ENCODE data around the gene COCH. TPM values are rescaled to one million over a fixed set of nuclear protein-coding genes. Genes with fewer than 3 reads are reported as not detected.

The COCH gene
- total RNA-seq, 1 donor from 2014 or later = 0.60 TPM

- Histone ChIP-seq H3K36me3 (no peaks in the 10 kb centered on the region), H3K27me3 (ENCODE audit: low read depth) (peaks cover 75% of the 10 kb centered on the region), H3K9me3 (replicated peaks) (no peaks in the 10 kb centered on the region), H3K27ac (replicated peaks) (no peak overlapping the region), H3K4me3 (no peak overlapping the region), H3K4me1 (peaks cover 19% of the 10 kb centered on the region)
- intact Hi-C loops (cut with micrococcal nuclease) = no loop called here
- TF ChIP-seq CTCF (IDR thresholded peaks at IDR 0.05; ENCODE audit: borderline replicate concordance) = no peak
- DNase-seq = no peak
Measured at GRCh38 chr14:30875788-30876053, 1.4 kb downstream of the COCH start.

GRCh38 chr14:30876692-30877091 is 2.3 kb downstream of the COCH start:
- no peak overlapping the region for H3K27ac ChIP-seq (replicated peaks)
- H3K36me3 ChIP-seq = no peaks in the 10 kb centered on the region
- peaks cover 65% of the 10 kb centered on the region for H3K27me3 ChIP-seq (ENCODE audit: low read depth)
- intact Hi-C loops (cut with micrococcal nuclease) = no loop called here
- TF ChIP-seq CTCF (IDR thresholded peaks at IDR 0.05; ENCODE audit: borderline replicate concordance) = no peak
- no peak overlapping the region for H3K4me3 ChIP-seq
- H3K9me3 ChIP-seq (replicated peaks) = no peaks in the 10 kb centered on the region
- no peak for DNase-seq
- peaks cover 19% of the 10 kb centered on the region for H3K4me1 ChIP-seq

- H3K27ac ChIP-seq (replicated peaks) = no peak overlapping the region
- no peak for TF ChIP-seq CTCF (IDR thresholded peaks at IDR 0.05; ENCODE audit: borderline replicate concordance)
- intact Hi-C loops (cut with micrococcal nuclease) = no loop called here
- no peak for DNase-seq
- H3K27me3 ChIP-seq (ENCODE audit: low read depth) = peaks cover 10% of the 10 kb centered on the region
- no peaks in the 10 kb centered on the region for H3K36me3 ChIP-seq
- H3K4me1 ChIP-seq = no peaks in the 10 kb centered on the region
- H3K9me3 ChIP-seq (replicated peaks) = no peaks in the 10 kb centered on the region
- no peak overlapping the region for H3K4me3 ChIP-seq
Measured at GRCh38 chr14:30882431-30882830, 8.1 kb downstream of the COCH start.

- Histone ChIP-seq H3K9me3 (replicated peaks) (no peaks in the 10 kb centered on the region), H3K27ac (replicated peaks) (no peak overlapping the region), H3K27me3 (ENCODE audit: low read depth) (no peaks in the 10 kb centered on the region), H3K4me3 (no peak overlapping the region), H3K4me1 (no peaks in the 10 kb centered on the region), H3K36me3 (no peaks in the 10 kb centered on the region)
- no peak for TF ChIP-seq CTCF (IDR thresholded peaks at IDR 0.05; ENCODE audit: borderline replicate concordance)
- intact Hi-C loops (cut with micrococcal nuclease) = no loop called here
- DNase-seq = no peak
Measured at GRCh38 chr14:30883508-30884294, 9.3 kb downstream of the COCH start.

- TF ChIP-seq CTCF (IDR thresholded peaks at IDR 0.05; ENCODE audit: borderline replicate concordance) = no peak
- Histone ChIP-seq H3K36me3 (no peaks in the 10 kb centered on the region), H3K4me1 (no peaks in the 10 kb centered on the region), H3K27ac (replicated peaks) (no peak overlapping the region), H3K4me3 (no peak overlapping the region), H3K27me3 (ENCODE audit: low read depth) (no peaks in the 10 kb centered on the region), H3K9me3 (replicated peaks) (no peaks in the 10 kb centered on the region)
- no peak for DNase-seq
- intact Hi-C loops (cut with micrococcal nuclease) = no loop called here
Measured at GRCh38 chr14:30884901-30885300, 10.5 kb downstream of the COCH start.
